Testis (tissue), 2 donors: ENCODE measurements around the gene PTCD2.

Experiments used
- POLR2A ChIP-seq: fragments of 450-650 bp; IDR thresholded peaks from one replicate; pipeline ENCODE4 v1.6.1; 2017; ENCODE audit warnings: antibody characterized with exemption, mild to moderate bottlenecking, moderate library complexity
- TF ChIP-seq, protein P1 (sequence below), 3 experiments: fragments of 450-650 bp in 2 of 3; fragments of 200-600 bp in 1 of 3; sonication (generic) in 1 of 3; IDR thresholded peaks; one replicate each; pipeline ENCODE4 v1.5.1; 2016 to 2019; ENCODE audit warnings: antibody characterized with exemption in 3 of 3, mild to moderate bottlenecking in 2 of 3, moderate library complexity in 1 of 3

DNA sequence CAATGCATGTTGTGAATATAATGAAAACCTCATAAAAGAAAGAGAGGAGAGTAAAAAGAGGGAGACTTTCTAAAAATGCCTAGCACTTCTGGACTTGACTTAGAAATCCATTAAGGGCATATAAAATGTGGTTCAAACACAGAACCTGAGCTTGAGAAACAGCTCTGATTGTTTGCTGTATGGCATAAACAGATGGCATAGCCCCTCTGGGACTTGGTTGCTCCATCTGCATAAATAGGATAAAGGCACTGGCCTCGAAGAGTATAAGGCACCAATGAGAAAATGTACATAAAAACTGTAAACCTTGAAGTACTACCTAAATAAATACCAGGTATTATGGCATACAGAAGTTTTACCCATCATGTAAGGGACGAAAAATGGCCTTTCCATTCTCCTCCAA lies 23.9 kb upstream of the PTCD2 start:
- TF ChIP-seq, protein P1, sequence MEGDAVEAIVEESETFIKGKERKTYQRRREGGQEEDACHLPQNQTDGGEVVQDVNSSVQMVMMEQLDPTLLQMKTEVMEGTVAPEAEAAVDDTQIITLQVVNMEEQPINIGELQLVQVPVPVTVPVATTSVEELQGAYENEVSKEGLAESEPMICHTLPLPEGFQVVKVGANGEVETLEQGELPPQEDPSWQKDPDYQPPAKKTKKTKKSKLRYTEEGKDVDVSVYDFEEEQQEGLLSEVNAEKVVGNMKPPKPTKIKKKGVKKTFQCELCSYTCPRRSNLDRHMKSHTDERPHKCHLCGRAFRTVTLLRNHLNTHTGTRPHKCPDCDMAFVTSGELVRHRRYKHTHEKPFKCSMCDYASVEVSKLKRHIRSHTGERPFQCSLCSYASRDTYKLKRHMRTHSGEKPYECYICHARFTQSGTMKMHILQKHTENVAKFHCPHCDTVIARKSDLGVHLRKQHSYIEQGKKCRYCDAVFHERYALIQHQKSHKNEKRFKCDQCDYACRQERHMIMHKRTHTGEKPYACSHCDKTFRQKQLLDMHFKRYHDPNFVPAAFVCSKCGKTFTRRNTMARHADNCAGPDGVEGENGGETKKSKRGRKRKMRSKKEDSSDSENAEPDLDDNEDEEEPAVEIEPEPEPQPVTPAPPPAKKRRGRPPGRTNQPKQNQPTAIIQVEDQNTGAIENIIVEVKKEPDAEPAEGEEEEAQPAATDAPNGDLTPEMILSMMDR (IDR thresholded peaks at IDR 0.05) = no peak
- no peak for TF ChIP-seq POLR2A
